CD4-positive, CD25-positive, alpha-beta regulatory T cell (primary cell): Measurements from ENCODE around the gene ST3GAL4. TPM values are rescaled to one million over a fixed set of nuclear protein-coding genes. Genes with fewer than 3 reads are reported as not detected.
A peak's percentile ranks its signal among the peaks of the same experiment; 100 is the strongest.
"Not testable (repeated sequence)": the region's sequence is repeated elsewhere in the genome, so short reads cannot be mapped to it uniquely, and the experiment has no call there.

ENCODE experiments used
- ATAC-seq, 2 donors: fragments of 150-1000 bp; cut with Tn5 transposase; one replicate each; pipeline ENCODE4 v1.10.0; 2021; ENCODE audit warnings: low read depth in 2 of 2, moderate number of reproducible peaks in 2 of 2, moderate library complexity in 1 of 2
- DNase-seq, 3 donors: peaks; one replicate each; pipeline versions ENCODE4 v3.0.0 to v3.0.0-alpha.2; 2012 to 2022; ENCODE audit warnings: mixed read lengths in 1 of 3
- H3K27ac ChIP-seq: one replicate; pipeline ENCODE4 v1.7.0; 2013; ENCODE audit warnings: mild to moderate bottlenecking, low read length; ENCODE audit not compliant: insufficient read depth, poor library complexity, severe bottlenecking
- H3K27me3 ChIP-seq: one replicate; pipeline ENCODE4 v1.7.0; 2013; ENCODE audit warnings: low read length; ENCODE audit not compliant: control insufficient read depth, insufficient read depth
- H3K36me3 ChIP-seq: one replicate; pipeline ENCODE4 v1.7.0; 2013; ENCODE audit warnings: mild to moderate bottlenecking, low read length, moderate library complexity; ENCODE audit not compliant: control insufficient read depth, insufficient read depth
- H3K4me1 ChIP-seq: 2 replicates; pipeline ENCODE4 v1.7.0; 2013; ENCODE audit warnings: mild to moderate bottlenecking, low read length; ENCODE audit not compliant: insufficient read depth, control insufficient read depth, poor library complexity, severe bottlenecking
- H3K4me3 ChIP-seq: one replicate; pipeline ENCODE4 v1.7.0; 2013; ENCODE audit warnings: low read depth, mild to moderate bottlenecking, low read length, moderate library complexity
- H3K9me3 ChIP-seq, 2 experiments: 1 replicate in 1 of 2; 2 replicates in 1 of 2; pipeline ENCODE4 v1.7.0; 2013; ENCODE audit warnings: low read length in 2 of 2, mild to moderate bottlenecking in 1 of 2, moderate library complexity in 1 of 2; ENCODE audit not compliant: control insufficient read depth in 2 of 2
- H3K27ac Mint-ChIP-seq, 3 donors: one replicate each; pipeline ENCODE4 v1.8.0; 2020 to 2022; ENCODE audit warnings: mild to moderate bottlenecking in 3 of 3, mixed read lengths in 3 of 3, moderate library complexity in 2 of 3
- H3K27me3 Mint-ChIP-seq: one replicate; pipeline ENCODE4 v1.8.0; 2022; ENCODE audit warnings: mild to moderate bottlenecking, mixed read lengths
- H3K36me3 Mint-ChIP-seq: one replicate; pipeline ENCODE4 v1.8.0; 2020; ENCODE audit warnings: mixed read lengths
- H3K4me1 Mint-ChIP-seq, 4 donors: one replicate each; pipeline ENCODE4 v1.8.0; 2020 to 2022; ENCODE audit warnings: mixed read lengths in 4 of 4, mild to moderate bottlenecking in 1 of 4
- H3K4me3 Mint-ChIP-seq, 4 donors: one replicate each; pipeline ENCODE4 v1.8.0; 2020 to 2022; ENCODE audit warnings: mild to moderate bottlenecking in 4 of 4, mixed read lengths in 4 of 4, moderate library complexity in 3 of 4
- H3K9me3 Mint-ChIP-seq, 7 donors: one replicate each; pipeline ENCODE4 v1.8.0; 2020 to 2022; ENCODE audit warnings: mixed read lengths in 7 of 7, mild to moderate bottlenecking in 3 of 7, moderate library complexity in 2 of 7
- polyA plus RNA-seq, 4 donors: library from polyadenylated mRNA; unstranded; fragments of 300-500 nt; fragmentation: Illumina TruSeq; gene quantifications; one replicate each; pipeline ENCODE4 v1.2.3, GENCODE V29; 2021
- total RNA-seq: library from RNA; stranded (reverse); gene quantifications from one replicate; pipeline ENCODE4 v1.2.3, GENCODE V29; 2022

The ST3GAL4 gene
- total and polyA plus RNA-seq, 5 donors from 2014 or later, result 1.4 to 4.7 (median 2.4) TPM

DNA sequence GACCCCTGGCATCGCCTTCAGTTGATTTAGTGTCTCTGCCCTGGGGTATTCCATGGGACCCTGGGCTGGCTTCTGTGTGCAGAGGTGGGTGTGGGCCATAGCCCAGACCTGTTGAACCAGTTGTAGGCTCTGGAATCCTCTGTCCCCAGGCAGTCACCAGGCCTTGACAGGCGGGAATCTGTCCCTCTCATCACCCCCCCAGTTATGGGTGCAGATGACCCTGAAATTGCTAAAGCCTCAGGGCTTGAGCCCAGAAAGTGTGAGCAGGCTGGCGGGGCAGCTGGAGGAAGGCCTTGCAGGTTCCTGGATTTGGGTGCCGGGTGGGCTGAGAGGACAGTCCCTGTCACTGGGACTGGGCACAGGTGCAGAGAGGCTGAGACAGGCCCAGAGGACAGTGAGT lies 27.2 kb downstream of the ST3GAL4 start:
- H3K4me3 ChIP-seq, ATAC-seq, H3K9me3 ChIP-seq, H3K4me1 ChIP-seq, H3K4me3 Mint-ChIP-seq, H3K36me3 Mint-ChIP-seq, H3K4me1 Mint-ChIP-seq, H3K36me3 ChIP-seq, H3K27ac Mint-ChIP-seq, DNase-seq, H3K27ac ChIP-seq, H3K27me3 Mint-ChIP-seq, H3K9me3 Mint-ChIP-seq, H3K27me3 ChIP-seq: not testable (repeated sequence)

DNA sequence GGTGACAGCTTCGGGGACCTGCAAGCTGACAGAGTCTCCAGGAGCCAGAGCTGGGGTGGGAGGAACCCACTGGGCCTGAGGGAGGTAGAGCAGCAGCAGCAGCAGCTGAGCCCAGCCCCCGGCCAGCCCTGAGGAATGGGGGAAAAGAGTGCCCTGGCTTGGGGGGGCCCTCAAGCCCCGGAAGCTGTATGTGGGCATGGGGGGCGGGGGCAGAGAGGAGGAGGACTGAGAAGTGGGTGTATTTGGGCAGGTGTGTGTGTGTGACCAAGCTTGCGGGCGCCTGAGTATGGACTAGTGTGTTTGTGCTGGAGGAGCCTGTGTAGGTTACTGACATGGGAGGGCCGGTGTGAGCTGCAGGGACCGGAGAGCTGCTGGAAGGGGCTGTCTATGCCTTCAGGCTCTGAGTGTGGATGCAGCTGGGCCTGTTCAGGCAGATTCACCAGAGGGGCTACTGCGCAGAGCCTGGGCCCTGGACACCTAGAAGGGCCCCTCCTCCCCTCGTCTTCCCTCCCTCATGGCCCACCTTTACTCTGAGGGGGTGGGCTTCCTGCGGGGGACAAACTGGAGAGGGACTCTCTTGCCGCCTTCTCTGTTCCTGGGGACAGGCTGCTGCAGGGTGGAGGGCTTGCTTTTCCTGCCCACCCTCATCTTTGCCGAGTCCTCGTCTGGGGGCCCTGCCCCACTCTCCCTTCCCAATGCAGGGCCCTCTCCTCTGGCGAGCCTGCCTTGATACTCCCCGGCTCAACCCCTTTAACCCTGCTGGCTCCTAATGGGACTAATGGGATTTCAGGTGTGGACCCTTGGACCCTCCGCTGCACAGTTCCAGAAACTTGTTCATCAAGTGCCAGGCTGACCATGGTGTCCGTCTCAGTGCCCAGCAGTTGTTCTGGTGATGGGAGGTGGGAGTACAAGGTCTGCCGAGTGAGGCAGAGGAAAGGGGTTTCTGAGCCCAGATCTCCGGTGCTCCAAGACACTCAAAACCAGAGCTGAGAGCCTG lies 28.2 kb downstream of the ST3GAL4 start:
- Histone ChIP-seq H3K4me1 (no peaks in the 10 kb centered on the region), H3K4me3 (no peak overlapping the region), H3K27ac (no peak overlapping the region), H3K9me3 (no peaks in the 10 kb centered on the region), H3K36me3 (no peaks in the 10 kb centered on the region), H3K27me3 (no peaks in the 10 kb centered on the region)
- Mint-ChIP-seq H3K4me1 (no peaks in the 10 kb centered on the region), H3K27ac (no peak overlapping the region), H3K9me3 (no peaks in the 10 kb centered on the region), H3K36me3 (no peaks in the 10 kb centered on the region), H3K27me3 (no peaks in the 10 kb centered on the region), H3K4me3 (no peak overlapping the region)
- DNase-seq (no peak), ATAC-seq (no peak)

DNA sequence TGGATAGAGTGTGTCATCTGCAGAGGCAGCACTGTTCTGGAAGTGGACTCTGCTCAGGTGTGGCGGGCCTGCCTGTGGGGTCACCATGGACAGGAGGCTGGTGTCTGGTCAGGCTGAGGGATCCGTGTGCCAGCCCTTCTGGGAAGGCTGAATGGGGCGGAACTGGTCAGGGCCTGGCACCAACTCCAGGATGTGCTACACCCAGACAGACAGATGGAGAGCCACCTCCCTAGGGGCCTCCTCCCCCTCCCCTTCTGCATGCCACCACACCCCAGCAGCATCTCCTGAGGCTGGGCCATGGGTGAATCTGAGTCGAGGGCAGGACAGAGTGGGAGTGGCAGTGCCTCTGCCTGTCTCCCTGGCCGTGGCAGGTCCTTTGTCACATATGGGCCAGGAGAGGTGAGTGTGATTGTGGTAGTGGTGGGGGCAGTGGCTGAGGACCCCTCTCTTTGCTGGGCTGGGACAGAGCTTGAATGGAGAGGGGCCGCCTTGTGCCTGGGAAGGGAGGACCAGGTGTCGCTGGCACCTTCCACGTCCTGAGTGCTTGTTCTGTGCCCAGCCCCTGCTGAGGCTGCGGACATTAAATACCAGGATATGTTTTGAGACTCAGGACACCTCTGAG lies 29.1 kb downstream of the ST3GAL4 start:
- Mint-ChIP-seq H3K4me3 (no peak overlapping the region), H3K4me1 (no peaks in the 10 kb centered on the region), H3K27me3 (no peaks in the 10 kb centered on the region), H3K9me3 (no peaks in the 10 kb centered on the region), H3K27ac (no peak overlapping the region), H3K36me3 (no peaks in the 10 kb centered on the region)
- no peak for DNase-seq
- Histone ChIP-seq H3K27ac (no peak overlapping the region), H3K4me3 (no peak overlapping the region), H3K36me3 (no peaks in the 10 kb centered on the region), H3K9me3 (no peaks in the 10 kb centered on the region), H3K4me1 (no peaks in the 10 kb centered on the region), H3K27me3 (no peaks in the 10 kb centered on the region)
- ATAC-seq, result no peak

DNA sequence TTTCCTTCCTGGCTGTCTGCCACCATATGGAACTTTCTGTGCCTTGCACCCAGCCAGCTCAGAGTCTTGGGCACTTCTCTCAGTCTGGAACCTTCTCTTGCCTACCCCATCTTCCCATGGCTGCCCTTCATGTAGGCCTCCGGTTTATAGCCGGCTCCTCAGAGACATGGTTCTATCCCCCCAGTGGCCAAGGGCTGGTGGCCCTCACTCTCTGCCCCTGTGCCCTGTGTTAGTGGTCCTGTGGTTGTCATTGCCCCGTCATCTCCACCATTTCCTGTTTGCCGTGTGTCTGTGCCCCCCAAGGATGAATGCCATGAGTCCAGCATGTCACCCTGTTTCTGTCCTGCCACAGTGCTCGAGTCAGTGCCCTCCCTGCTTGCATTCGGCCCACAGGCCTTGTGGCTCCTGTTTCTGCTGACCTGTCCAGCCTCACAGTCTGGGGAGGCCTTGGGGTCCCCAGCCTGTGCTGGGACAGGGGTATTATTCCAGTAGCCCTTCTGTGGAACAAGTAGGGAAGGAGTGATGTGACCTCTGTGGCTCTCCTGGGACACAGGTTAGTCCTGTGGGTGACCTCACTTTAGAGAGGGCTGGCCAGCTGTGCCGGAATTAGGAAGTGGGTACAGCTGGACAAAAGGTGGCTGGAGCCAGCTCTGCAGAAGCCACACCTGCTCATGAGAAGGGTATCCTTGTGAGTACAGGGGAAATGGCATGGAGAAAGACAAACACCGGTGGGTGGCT lies 30.7 kb downstream of the ST3GAL4 start:
- Histone ChIP-seq H3K4me3 (no peak overlapping the region), H3K27ac (no peak overlapping the region), H3K4me1 (no peaks in the 10 kb centered on the region), H3K9me3 (no peaks in the 10 kb centered on the region), H3K36me3 (no peaks in the 10 kb centered on the region), H3K27me3 (no peaks in the 10 kb centered on the region)
- DNase-seq, result no peak
- Mint-ChIP-seq H3K27me3 (no peaks in the 10 kb centered on the region), H3K9me3 (no peaks in the 10 kb centered on the region), H3K36me3 (no peaks in the 10 kb centered on the region), H3K27ac (peak overlapping the region in 1 of 3 donors; percentile 31), H3K4me1 (peaks cover 0 to under 1% (median 0%) of the 10 kb centered on the region in 4 donors), H3K4me3 (no peak overlapping the region)
- ATAC-seq, result no peak

DNA sequence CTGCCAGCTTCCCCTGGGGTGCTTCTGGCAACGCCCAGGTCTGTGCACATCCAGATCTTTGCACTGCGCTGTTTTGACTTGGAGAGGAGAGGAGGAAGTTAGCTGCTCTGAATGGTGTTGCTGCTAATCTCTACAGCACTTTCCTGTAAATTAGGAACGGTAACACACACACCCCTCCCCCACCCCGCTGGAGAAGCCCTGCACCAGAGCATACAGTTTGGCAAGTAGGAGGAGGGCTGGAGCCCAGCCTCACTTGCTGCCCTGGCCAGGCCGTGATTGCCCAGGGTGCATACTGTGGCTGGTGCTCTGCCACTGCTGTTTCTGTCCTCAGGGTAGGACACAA lies 31.2 kb downstream of the ST3GAL4 start:
- H3K36me3 Mint-ChIP-seq, H3K4me3 Mint-ChIP-seq, H3K27ac Mint-ChIP-seq: not testable (repeated sequence)

DNA sequence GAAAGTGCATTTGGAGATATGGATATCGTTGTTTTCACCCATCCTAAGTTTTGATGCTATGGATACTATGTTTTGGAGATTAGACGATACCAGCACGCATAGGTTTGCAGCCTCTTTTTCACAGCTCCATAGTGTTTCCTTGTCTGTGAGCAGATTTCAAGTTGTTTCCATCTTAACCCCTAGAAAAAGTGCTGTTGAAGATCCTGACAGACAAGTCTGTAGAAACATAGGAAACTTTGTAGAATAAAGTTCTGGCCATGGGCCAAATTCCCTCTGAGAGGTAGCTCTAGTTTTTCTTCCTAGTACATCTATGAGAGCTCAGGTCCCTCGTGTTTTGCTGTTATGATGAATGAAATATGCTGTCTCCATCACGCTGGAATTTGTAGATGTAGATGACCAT lies 32.4 kb downstream of the ST3GAL4 start:
- DNase-seq (no peak), ATAC-seq (no peak)
- Mint-ChIP-seq H3K27me3 (no peaks in the 10 kb centered on the region), H3K36me3 (no peaks in the 10 kb centered on the region), H3K27ac (no peak overlapping the region), H3K4me3 (no peak overlapping the region), H3K9me3 (no peaks in the 10 kb centered on the region), H3K4me1 (peaks cover 0 to 2% (median 0%) of the 10 kb centered on the region in 4 donors)
- H3K4me3 ChIP-seq, result no peak overlapping the region
- no peaks in the 10 kb centered on the region for H3K27me3 ChIP-seq
- no peaks in the 10 kb centered on the region for H3K36me3 ChIP-seq
- no peaks in the 10 kb centered on the region for H3K4me1 ChIP-seq
- H3K27ac ChIP-seq, result no peak overlapping the region
- no peaks in the 10 kb centered on the region for H3K9me3 ChIP-seq

More for the DNA sequence above, 31.2 kb downstream of the ST3GAL4 start:
- H3K4me1 Mint-ChIP-seq, H3K27me3 ChIP-seq, DNase-seq, H3K9me3 Mint-ChIP-seq, H3K9me3 ChIP-seq, H3K27ac ChIP-seq, H3K4me1 ChIP-seq, H3K36me3 ChIP-seq, H3K27me3 Mint-ChIP-seq, ATAC-seq, H3K4me3 ChIP-seq: not testable (repeated sequence)

DNA sequence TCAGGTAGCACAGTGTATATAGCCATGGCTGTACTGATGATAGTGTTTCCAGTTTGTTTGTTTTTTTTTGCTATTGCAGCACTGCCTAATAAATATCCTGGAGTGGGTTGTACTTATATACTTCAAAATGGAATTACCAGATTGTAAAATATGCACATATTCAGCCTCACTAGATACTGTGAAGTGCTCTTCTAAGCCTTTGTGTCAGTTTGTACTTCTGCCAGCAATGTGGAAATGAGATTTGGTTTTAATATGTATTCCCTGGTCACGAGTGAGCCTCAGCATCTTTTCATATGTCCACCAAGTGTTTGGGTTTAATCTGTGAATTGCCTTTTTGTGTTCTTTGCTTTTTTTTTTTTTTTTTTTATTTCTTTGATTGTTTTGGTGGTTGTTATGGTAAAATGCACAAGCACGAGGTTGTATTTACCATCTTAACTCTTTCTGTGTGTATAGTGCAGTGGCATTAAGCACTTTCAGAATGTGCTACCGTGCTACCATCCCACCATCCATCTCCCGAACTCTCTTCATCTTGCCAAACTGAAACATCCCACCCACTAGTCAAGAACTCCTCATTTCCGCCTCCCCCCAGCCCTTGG lies 34.9 kb downstream of the ST3GAL4 start:
- no peak overlapping the region for H3K4me3 Mint-ChIP-seq
- DNase-seq (no peak), ATAC-seq (no peak)
- no peaks in the 10 kb centered on the region for H3K36me3 Mint-ChIP-seq
- Histone ChIP-seq H3K4me3 (no peak overlapping the region), H3K9me3 (no peaks in the 10 kb centered on the region), H3K27ac (no peak overlapping the region), H3K36me3 (no peaks in the 10 kb centered on the region), H3K4me1 (no peaks in the 10 kb centered on the region), H3K27me3 (no peaks in the 10 kb centered on the region)
- no peaks in the 10 kb centered on the region for H3K9me3 Mint-ChIP-seq
- H3K27me3 Mint-ChIP-seq, result peaks cover 4% of the 10 kb centered on the region
- peaks cover 0 to 2% (median 0%) of the 10 kb centered on the region in 4 donors for H3K4me1 Mint-ChIP-seq
- H3K27ac Mint-ChIP-seq, result no peak overlapping the region
